NK-92 (cell line): ENCODE measurements around the gene IL17RB.

Source experiments
- DNase-seq: peaks from one replicate; lab custom pipeline; 2025; ENCODE audit not compliant: unreplicated experiment; lab: John Stamatoyannopoulos, UW

IL17RB gene

DNA sequence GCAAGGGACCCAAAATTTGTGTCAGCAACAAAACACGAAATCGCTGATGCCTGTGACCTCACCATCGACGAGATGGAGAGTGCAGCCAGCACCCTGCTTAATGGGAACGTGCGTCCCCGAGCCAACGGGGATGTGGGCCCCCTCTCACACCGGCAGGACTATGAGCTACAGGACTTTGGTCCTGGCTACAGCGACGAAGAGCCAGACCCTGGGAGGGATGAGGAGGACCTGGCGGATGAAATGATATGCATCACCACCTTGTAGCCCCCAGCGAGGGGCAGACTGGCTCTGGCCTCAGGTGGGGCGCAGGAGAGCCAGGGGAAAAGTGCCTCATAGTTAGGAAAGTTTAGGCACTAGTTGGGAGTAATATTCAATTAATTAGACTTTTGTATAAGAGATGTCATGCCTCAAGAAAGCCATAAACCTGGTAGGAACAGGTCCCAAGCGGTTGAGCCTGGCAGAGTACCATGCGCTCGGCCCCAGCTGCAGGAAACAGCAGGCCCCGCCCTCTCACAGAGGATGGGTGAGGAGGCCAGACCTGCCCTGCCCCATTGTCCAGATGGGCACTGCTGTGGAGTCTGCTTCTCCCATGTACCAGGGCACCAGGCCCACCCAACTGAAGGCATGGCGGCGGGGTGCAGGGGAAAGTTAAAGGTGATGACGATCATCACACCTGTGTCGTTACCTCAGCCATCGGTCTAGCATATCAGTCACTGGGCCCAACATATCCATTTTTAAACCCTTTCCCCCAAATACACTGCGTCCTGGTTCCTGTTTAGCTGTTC, 35.0 kb upstream of the IL17RB start:
- no peak for DNase-seq

DNA sequence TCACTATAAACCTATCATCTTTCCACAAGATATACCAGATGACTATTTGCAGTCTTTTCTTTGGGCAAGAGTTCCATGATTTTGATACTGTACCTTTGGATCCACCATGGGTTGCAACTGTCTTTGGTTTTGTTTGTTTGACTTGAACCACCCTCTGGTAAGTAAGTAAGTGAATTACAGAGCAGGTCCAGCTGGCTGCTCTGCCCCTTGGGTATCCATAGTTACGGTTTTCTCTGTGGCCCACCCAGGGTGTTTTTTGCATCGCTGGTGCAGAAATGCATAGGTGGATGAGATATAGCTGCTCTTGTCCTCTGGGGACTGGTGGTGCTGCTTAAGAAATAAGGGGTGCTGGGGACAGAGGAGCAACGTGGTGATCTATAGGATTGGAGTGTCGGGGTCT, 33.9 kb upstream of the IL17RB start:
- no peak for DNase-seq

DNA sequence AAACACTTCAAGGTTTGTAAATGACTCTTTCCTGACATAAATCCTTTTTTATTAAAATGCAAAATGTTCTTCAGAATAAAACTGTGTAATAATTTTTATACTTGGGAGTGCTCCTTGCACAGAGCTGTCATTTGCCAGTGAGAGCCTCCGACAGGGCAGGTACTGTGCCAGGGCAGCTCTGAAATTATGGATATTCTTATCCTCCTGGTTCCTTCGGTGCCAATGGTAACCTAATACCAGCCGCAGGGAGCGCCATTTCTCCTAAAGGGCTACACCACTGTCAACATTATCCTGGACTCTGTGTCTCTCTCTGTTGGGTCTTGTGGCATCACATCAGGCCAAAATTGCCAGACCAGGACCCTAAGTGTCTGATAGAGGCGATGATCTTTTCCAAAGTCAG, 33.1 kb upstream of the IL17RB start:
- DNase-seq = no peak

DNA sequence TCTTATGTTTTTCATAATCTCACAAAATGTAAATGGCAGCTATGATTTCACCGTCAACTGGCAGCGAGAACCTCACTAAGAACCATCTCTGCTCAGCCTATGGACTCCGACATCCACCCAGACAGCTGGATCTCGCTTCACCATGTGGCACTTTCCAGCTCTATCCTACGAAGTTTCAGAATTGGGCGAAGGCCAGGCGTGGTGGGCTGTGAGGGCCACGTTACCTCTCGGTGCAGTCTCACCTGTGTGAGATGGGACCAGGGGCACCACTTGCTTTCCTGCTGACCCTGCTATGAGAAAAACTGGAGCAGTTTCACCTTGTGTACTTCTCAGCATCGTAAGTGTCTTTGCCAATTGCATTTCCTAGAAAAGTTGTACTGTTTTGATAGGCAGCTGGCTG, 32.5 kb upstream of the IL17RB start:
- no peak for DNase-seq

DNA sequence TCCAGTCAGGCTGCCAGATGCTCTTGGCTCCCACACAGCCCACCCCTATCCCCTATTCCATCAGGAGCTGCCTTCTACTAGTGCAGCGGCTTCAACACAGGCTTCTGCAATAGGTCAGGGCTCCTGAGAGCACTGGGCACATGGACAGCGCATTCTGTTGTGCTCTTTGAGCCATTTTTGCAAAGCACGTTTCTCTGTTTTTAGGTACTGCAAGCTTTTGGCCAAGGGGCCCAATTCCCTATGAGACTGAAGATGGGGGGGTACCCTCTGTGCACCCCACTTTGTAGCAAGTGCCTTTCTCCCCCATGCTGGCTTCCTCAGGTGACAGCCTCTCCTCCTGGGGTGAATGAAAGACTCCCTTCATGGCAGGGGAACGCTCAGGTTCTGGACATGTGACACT, 31.3 kb upstream of the IL17RB start:
- no peak for DNase-seq

DNA sequence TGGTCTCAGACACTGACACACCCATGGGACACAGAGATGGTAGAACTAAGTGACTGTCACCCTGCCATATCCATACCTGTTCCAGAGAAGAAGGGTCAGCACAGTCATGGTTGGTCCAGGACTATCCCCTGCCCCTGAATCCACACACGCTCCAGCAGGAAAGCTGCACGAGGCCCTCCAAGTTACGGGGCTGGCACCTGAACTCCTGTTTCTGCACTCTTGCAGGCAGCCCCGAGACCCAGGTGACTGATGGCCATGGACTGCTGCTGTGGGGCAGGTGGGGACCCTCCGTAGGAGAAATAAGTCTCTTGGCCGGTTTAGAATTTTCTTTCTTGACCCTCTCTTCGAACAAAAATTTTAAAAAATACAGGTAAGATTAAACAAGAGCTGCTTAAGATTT, 30.7 kb upstream of the IL17RB start:
- DNase-seq = no peak

DNA sequence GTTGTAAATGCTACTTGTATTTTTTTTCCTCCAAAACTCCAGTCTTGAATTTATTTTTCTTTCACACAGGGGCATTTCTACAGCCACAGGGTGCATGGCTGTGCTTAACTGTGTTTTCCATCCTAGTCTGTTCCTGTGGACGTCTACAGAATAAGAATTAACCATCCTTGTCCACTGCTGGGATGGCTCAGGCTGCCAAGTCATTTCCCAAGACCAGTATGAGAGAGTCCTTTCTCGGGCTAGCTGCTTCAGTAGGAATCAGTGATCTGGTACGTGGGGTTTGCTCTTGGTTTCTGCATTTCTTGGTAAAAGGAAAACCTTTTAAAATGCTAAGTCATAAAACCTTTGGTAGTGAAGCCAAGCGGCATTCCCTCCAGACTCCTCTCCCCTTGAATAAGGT, 29.9 kb upstream of the IL17RB start:
- no peak for DNase-seq

DNA sequence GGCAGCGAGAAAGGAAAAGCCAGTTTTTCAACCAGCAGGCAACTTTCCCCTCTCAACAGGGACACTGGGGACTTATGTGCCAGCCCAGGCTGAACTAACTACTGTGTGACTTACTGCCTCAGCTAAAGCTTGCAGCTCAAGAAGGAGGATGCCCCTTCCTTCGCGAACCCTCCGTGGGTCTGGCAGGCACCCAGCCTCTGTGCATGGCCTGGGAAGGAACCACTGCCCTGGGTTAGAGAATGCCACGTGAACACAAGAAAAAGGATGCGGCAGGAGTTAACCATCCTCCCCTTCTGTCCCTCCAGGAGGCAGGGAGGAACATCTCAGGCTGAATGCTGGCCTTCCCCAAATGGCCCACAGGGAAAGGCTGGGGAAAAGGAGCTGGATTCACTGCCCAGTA, 29.2 kb upstream of the IL17RB start:
- no peak for DNase-seq

DNA sequence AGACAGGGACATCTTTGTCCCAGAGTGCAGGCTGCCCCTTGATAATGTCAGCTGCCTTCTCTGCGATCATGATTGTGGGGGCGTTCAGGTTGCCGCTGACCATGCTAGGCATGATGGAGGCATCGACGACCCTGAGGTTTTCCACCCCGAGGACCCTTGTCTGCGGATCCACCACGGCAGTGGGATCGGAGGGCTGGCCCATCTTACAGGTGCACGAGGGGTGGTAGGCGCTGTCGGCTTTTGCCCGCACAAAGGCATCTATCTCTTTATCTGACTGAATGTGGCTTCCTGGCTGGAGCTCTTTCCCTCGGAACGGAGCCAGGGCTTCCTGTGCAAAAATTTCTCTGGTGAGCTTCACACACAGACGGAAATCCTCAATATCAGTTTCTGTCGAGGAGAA, 28.6 kb upstream of the IL17RB start:
- DNase-seq = no peak

DNA sequence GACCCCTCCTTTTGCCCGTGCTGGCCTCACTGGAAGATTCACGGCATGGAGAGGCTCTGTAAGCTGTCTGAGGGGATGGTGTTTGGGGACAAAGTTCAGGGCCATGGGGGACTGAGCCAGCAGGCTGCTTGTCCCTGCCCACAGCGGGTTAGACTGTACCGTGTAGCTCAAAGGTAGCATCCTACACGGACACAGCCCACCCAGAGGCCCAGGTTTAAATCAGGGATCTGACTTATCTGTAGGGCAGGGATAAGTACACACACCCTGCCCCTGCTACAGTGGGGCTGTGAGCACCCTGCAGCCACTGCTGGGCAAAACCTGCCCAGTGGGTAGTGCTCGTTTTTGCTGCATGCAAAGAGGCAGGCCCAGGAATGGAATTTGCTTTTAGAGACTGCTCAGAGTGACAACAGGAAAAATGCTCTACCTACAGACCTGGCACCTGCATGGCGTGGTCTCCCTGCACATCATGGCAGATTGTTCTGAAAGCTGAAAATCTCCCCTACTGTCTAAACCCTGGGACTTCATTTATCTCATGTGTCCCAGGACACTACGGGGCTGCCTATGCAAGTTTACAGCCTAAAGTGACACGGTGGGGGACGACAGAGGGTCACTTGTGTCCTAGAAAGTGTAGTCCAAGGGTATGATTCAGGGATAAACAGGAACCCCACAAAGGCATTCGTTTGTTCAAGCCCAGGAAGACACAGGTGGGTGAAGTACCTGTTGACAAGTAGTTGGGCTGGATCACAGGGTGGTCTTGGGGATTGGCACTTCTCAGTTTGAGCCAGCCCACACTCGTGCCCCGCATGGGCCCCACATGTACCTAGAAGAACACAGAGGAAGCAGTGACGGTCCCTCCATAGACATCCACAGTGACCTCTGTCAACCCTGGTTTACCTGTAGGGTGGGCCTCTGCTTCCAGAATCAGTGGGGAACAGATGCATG, 27.9 kb upstream of the IL17RB start:
- DNase-seq = no peak

DNA sequence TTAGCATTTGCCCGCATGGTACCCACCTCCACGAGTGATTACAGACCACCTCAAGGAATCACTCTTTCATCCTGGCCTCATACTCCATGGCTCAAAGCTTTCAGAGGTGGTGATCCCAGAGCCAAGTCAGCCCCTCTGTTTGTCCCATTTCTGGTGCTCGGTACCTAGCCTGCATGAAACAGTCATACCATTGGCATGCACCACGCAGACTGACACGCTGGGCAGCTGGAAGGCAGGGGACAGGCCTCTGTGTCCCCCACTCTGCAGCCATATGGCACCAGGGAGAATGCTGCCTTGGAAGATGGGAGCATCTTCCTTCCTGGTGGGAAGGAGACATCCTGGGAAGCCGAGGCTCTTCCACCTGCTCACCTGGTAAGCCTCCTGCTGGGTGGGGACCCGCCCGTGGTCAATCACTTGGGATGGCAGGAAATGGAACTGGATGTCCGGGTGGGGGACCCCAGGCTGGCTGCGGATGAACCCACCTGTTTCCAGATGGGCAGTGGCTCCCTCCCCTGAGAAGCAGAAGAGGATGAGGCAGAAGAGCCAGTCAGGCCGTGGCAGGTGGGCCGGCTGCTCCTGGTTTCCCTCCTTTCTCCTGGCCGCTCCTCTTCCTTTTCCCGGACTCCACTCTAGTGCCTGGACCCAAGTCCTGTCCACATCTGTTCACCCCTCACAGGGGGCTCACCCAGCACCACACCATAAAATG, 27.1 kb upstream of the IL17RB start:
- no peak for DNase-seq

DNA sequence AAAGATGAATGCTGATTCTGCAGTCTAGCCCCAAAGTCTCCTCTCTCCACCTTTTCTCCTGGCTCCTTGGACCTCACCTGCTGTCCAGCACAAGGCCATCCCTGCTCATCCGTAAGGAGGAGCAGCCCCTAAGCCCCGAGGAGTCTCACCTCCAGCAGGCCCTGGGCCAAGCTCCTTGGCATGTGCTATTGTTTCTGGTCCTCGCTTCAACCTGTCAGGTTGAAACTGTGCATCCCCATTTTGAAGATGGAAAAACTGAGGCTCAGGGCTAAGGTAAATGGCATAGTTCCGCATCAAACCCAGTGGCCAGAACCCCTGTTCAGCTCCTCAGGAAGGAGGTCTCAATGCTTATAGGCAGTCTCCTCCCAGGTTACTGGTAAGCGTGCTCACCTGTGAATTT, 26.3 kb upstream of the IL17RB start:
- no peak for DNase-seq

DNA sequence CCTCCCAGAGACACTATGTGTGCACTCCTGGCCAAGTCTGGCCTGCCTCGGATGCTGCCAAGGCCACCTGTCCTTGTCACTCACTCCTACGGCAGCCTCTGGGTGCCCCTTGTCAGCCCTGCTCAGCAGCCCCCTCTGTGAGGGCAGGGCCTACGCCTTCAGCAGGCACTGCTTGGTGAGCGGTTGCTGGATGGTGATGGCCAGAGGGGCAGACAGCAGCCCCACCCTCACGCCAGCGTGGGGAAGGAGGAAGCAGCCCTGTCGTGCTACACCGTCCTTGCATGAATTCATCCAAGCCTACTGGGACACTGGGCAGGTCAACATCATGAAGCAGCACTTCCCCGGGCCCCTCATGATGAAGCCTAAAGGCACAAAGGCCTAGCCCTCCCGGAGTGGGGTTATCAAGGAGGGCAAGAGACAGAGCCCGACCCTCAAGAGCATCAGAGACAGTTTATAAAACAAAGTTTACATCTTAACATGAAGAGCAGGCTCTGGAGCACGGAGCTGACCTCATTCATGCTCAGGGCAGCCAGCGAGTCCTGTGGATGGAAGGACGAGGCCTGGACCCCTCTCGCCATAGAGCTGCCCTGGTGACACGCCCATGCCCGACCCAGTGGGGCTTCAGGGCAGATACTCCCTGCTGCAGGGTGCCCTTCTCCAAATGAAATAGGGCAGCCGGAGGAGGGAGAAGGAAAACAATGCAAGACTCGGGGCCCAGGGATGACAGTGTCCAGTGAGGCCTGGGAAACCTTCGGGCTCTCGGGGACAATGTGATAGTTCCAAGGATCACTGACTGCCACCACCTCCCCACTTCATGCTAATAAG, 25.4 kb upstream of the IL17RB start:
- DNase-seq = no peak

DNA sequence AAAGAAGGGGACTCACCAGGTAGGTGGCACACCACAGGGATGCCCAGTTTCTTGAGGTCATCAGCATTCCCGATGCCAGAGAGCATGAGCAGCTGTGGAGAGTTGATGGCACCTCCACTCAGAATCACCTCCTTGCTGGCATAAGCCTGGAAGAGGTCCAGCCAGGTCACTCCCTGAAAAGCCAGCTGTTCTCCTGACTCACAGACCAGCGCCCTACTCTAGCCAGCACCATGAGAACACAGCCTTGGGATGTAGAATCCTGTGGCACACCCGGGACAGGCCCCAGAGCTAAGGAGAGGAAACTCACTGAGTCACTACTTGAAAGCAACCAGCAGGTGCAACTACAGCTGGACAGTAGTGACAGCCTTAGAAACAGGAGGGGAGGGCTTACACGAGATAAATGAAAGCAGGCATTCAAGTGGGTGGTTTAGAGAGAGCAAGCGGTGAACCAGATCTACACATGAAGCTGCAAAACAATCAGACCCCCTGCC, 24.7 kb upstream of the IL17RB start:
- no peak for DNase-seq

DNA sequence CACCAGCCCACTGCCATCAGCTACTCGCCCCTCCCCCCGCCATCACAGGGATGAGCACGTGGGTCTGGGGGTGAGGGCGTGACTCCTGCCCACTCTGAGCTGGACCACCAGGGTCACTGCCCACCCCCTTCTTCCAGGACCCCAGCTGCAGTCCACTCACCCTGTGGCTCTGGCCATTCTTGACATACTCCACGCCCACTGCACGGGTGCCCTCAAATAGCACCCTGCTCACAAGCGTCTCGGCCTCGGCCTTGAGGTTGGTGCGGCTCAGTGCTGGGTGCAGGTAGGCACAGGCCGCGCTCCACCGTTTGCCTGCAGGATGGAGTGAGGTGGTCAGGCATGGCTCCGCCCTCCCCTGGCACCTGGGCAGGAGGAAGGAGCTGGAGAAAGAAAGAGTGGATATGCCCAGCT, 24.0 kb upstream of the IL17RB start:
- no peak for DNase-seq

DNA sequence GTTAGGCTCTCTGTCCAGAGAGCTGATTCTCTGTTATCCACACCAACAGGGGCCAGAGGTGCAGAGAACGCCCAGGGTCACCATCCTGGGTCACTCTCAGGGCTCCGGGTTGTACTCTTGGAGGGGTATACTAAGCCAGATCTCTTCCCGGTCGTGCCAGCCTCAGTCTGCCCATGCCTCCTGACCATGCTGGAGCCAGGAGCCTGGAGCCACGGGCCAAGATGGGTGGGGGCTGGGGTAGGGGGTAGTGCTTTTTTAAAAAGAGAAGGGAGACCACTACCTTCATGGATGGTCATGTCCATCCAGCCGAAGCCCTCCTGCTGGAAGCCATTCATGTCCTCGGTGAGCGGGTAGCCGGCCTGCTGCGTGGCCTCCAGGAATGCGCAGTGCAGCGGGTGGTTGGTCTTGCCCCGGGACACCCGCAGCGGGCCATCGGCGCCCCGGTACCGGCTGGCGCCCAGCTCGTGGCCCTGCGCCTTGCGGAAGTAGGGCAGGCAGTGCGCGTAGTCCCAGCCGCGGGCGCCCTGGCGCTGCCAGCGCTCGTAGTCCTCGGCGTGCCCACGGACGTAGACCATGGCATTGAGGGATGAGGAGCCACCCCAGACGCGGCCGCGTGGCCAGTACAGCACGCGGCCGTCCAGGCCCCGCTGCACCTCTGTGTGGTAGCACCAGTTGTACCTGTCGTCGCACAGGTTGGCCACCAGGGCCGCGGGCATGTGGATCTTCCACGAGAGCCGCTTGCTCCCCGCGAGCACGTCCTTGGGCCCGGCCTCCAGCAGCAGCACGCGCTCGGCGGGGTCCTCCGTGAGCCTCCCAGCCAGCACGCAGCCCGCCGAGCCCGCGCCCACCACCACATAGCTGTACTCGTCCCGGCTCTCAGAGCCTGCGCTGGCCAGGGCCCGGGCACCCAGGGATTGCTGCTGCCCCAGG, 23.1 kb upstream of the IL17RB start:
- no peak for DNase-seq

DNA sequence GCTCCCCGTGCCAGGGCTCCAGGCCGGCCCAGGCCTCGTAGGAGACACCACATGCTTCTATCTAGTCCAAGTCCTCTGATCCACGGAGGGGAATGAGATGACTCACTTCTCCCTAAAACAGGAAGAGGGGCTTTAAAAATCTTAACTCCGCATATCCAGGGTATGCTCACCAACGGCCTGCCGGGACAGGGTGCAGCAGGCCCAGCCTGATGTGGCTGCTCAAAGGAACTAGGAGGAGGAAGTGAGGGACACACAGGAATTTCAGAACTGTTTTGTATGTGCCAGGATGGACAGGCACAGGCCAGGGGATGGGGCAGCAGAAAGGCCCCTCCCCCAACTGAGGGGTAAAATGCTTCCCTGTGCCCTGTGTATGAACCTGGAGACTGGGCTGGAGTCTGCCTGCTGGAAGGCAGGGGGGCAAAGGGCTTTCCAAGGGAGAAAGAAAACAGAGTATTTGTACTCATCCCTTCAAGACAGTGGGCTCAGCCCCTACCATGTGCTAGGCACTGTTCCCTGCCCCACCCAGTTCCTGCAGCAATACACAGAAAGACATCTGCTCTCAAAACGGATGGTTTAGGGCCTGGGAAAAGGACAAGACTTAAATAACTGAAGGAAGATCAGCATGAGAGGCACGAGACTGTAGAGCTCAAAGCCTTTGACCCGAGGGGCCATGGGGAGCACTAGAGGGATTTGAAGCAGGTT, 22.3 kb upstream of the IL17RB start:
- no peak for DNase-seq

DNA sequence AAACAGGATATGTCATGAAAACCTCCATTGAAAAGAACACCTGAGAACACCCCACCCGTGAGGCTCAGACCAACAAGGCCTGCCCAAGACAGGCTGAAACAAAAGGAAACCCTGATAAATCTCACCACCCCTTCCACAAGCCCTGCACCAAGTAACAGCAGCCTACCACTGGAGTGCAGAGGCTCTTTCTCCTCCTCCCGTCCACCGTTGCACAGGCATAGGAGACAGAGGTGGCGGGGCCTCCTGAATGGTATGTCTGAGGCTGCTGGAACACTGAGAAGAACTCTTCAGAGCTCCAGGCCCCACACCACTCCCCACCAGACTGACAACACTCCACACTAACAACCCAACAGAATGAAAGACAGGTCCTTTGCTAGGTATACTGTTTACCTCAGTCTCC, 21.6 kb upstream of the IL17RB start:
- DNase-seq = no peak

DNA sequence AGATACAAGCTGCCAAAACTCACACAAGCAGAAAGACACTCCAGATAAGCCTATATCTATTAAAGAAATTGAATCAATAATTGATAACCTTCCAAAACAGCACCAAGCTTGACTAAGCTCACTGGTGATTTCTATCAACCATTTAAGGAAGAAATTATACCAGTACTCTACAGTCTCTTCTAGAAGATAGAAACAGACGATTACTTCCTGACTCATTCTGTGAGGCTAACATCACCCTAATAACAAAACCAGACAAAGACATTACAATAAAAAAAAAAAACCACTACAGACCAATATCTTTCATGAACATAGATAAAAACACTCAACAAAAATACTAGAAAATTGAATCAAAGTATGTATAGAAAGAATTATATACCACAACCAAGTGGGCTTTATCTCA, 20.3 kb upstream of the IL17RB start:
- no peak for DNase-seq
